GM18951 (cell line): ENCODE results near the gene SREBF2.

Experiments used
- POLR2A ChIP-seq: IDR thresholded peaks from 4 replicates; pipeline ENCODE4 v1.6.1; 2011; ENCODE audit warnings: mild to moderate bottlenecking; ENCODE audit not compliant: insufficient read length, insufficient read depth; ENCODE audit errors: extremely low read depth
- in situ Hi-C: fragments of 300-500 bp; cut with MboI; formaldehyde crosslinking; loops from one replicate; pipeline ENCODE4 v1.12.0; 2022; ENCODE audit warnings: low sequenced_read_pairs, mixed read lengths, inconsistent platforms; ENCODE audit not compliant: unreplicated experiment

SREBF2 gene

GRCh38 chr22:41922940-41923594 is 90.2 kb downstream of the SREBF2 start:
- TF ChIP-seq POLR2A, result no peak
- in situ Hi-C loops, result no loop called here

GRCh38 chr22:41923595-41924276 is 90.8 kb downstream of the SREBF2 start:
- in situ Hi-C loops, result no loop called here
- TF ChIP-seq POLR2A, result no peak

- TF ChIP-seq POLR2A, result peak; percentile 44
- in situ Hi-C loops, result no loop called here
Measured at GRCh38 chr22:41925783-41926460, 93.0 kb downstream of the SREBF2 start.

GRCh38 chr22:41927813-41928212 is 94.9 kb downstream of the SREBF2 start:
- in situ Hi-C loops, result no loop called here
- TF ChIP-seq POLR2A, result peak; percentile 21

GRCh38 chr22:41928593-41929417 is 95.9 kb downstream of the SREBF2 start:
- TF ChIP-seq POLR2A, result peak; percentile 15
- in situ Hi-C loops, result no loop called here

GRCh38 chr22:41929418-41929810 is 96.5 kb downstream of the SREBF2 start:
- no peak for TF ChIP-seq POLR2A
- in situ Hi-C loops, result no loop called here

- in situ Hi-C loops, result no loop called here
- TF ChIP-seq POLR2A, result peak; percentile 37
Measured at GRCh38 chr22:41931701-41932269, 98.9 kb downstream of the SREBF2 start.

GRCh38 chr22:41932353-41932752 is 99.4 kb downstream of the SREBF2 start:
- peak; percentile 15 for TF ChIP-seq POLR2A
- in situ Hi-C loops, result no loop called here

GRCh38 chr22:41933411-41934177 is 100.7 kb downstream of the SREBF2 start:
- TF ChIP-seq POLR2A, result no peak

GRCh38 chr22:41934284-41935014 is 101.5 kb downstream of the SREBF2 start:
- in situ Hi-C loops, result no loop called here

More at GRCh38 chr22:41933411-41934177, 100.7 kb downstream of the SREBF2 start:
- in situ Hi-C loops, result no loop called here

GRCh38 chr22:41935015-41935351 is 102.1 kb downstream of the SREBF2 start:
- in situ Hi-C loops, result no loop called here
- TF ChIP-seq POLR2A, result no peak

More at GRCh38 chr22:41934284-41935014, 101.5 kb downstream of the SREBF2 start:
- no peak for TF ChIP-seq POLR2A
